Upper lobe of left lung (tissue), 4 donors: ENCODE measurements around the gene C11orf42.

ENCODE experiments used
- EP300 ChIP-seq, 4 donors: sonication (generic); formaldehyde crosslinking; IDR thresholded peaks; one replicate each; pipeline ENCODE4 v1.5.1; 2017; ENCODE audit warnings: antibody characterized with exemption in 4 of 4, control low read depth in 2 of 4
- POLR2A ChIP-seq, 4 donors: fragments of 450-650 bp; IDR thresholded peaks; one replicate each; pipeline ENCODE4 v1.5.1; 2016 to 2017; ENCODE audit warnings: antibody characterized with exemption in 4 of 4, mild to moderate bottlenecking in 2 of 4
- POLR2AphosphoS5 ChIP-seq, 2 donors: sonication (generic); formaldehyde crosslinking; IDR thresholded peaks; one replicate each; pipeline ENCODE4 v1.5.1; 2017; ENCODE audit warnings: antibody characterized with exemption in 2 of 2
- TF ChIP-seq, protein P1 (sequence below), 6 experiments: fragments of 450-650 bp in 4 of 6; fragments of 200-600 bp in 2 of 6; sonication (generic) in 2 of 6; IDR thresholded peaks; one replicate each; pipeline ENCODE4 v1.5.1; 2016 to 2019; ENCODE audit warnings: antibody characterized with exemption in 6 of 6

DNA sequence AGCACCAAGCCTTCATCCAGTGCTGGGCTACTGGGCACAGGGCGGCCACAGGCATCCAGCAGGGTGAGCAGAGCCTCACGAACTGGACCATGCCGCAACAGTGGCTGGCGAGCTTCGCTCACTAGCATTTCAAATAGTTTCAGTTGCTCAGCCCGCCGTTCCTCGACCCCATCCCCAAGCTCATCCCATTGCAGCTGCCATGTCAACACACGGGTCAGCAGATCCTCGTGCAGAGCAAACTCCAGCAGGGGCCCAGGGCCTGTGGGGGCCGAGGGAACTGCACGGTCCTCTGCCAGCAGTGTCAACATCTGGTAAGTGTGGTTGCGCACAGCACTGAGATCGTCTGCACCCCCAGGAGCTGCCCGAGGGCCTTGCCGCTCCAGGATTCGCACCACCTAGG, 18.5 kb downstream of the C11orf42 start:
- TF ChIP-seq POLR2AphosphoS5 (IDR thresholded peaks at IDR 0.05) (no peak), POLR2A (IDR thresholded peaks at IDR 0.05) (no peak), EP300 (IDR thresholded peaks at IDR 0.05) (no peak)
- TF ChIP-seq, protein P1, sequence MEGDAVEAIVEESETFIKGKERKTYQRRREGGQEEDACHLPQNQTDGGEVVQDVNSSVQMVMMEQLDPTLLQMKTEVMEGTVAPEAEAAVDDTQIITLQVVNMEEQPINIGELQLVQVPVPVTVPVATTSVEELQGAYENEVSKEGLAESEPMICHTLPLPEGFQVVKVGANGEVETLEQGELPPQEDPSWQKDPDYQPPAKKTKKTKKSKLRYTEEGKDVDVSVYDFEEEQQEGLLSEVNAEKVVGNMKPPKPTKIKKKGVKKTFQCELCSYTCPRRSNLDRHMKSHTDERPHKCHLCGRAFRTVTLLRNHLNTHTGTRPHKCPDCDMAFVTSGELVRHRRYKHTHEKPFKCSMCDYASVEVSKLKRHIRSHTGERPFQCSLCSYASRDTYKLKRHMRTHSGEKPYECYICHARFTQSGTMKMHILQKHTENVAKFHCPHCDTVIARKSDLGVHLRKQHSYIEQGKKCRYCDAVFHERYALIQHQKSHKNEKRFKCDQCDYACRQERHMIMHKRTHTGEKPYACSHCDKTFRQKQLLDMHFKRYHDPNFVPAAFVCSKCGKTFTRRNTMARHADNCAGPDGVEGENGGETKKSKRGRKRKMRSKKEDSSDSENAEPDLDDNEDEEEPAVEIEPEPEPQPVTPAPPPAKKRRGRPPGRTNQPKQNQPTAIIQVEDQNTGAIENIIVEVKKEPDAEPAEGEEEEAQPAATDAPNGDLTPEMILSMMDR (IDR thresholded peaks at IDR 0.05) = no peak
